B cell (primary cell): ENCODE measurements around the gene HFE.

Source experiments
- EZH2 ChIP-seq: IDR thresholded peaks from 2 replicates; pipeline ENCODE4 v1.6.1; 2012; ENCODE audit warnings: borderline replicate concordance, low read depth, mild to moderate bottlenecking, moderate library complexity, low read length; ENCODE audit not compliant: insufficient read depth, poor library complexity, severe bottlenecking
- TF ChIP-seq, protein P1 (sequence below): fragments of 200-600 bp; IDR thresholded peaks from one replicate; pipeline ENCODE4 v1.8.0; 2022; ENCODE audit warnings: antibody characterized with exemption, mild to moderate bottlenecking

DNA sequence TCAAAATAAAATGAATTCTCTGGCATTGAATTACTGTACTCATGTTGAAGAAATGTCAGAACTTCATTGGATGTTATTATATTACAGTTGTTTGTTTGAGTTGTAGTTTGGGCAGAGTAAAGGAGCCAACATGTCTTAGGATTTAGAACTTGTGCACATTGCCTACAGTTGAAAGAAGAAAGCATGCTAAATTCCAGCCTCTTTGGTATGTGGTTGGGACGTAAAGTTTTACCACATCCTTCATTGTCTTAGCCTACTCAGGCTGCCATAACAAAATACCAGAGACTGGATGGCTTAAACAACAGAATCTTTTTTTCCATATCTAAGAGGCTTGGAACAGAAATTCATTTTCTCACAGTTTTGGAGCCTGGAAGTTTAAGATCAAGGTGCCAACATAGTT lies 42.4 kb downstream of the HFE start:
- TF ChIP-seq, protein P1, sequence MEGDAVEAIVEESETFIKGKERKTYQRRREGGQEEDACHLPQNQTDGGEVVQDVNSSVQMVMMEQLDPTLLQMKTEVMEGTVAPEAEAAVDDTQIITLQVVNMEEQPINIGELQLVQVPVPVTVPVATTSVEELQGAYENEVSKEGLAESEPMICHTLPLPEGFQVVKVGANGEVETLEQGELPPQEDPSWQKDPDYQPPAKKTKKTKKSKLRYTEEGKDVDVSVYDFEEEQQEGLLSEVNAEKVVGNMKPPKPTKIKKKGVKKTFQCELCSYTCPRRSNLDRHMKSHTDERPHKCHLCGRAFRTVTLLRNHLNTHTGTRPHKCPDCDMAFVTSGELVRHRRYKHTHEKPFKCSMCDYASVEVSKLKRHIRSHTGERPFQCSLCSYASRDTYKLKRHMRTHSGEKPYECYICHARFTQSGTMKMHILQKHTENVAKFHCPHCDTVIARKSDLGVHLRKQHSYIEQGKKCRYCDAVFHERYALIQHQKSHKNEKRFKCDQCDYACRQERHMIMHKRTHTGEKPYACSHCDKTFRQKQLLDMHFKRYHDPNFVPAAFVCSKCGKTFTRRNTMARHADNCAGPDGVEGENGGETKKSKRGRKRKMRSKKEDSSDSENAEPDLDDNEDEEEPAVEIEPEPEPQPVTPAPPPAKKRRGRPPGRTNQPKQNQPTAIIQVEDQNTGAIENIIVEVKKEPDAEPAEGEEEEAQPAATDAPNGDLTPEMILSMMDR = no peak
- TF ChIP-seq EZH2 = no peak
